NCI-H748 treated with DMSO at 0.1 percent for 48 hours (cell line): ENCODE data around the gene ITGBL1.
A peak's percentile ranks its signal among the peaks of the same experiment; 100 is the strongest.

ENCODE experiments used
- DNase-seq: peaks from one replicate; lab custom pipeline; 2025; lab: John Stamatoyannopoulos, UW

ITGBL1 gene

DNA sequence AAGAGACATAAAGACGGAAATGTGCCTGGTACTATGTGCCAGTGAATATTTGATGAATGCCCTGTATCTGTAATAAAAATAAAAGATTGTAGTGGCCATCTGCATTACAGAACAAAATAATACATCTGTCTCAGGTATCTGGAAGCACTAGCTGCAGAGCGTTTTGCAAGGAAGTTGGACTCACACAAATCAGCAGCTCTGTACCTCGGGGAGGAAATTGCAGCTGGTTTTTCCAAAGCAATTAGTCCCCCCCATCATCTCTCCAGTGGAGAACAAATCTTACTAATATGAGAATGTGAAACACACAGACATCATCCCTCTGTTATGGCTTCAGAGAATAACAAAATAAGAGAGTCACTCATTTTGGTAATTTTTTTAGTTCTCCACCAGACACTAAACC lies 245.3 kb downstream of the ITGBL1 start:
- no peak for DNase-seq

DNA sequence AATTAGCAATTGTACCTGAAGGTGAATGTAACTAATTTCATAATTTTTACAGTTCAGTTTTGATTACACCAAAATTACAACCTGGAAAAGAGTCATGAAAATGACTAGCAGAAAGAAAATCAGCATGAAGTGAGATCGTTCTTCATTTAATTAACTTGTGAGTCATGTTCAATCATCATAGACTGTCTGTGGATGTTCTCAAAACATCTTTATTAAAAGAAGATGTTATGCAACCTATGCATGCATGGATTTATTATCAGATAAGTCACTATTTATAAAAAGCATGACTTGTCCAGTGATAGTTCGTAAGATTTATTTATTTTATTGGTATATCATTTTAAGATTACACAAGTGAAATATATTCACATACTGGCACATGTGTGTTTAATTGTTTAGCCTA lies 245.9 kb downstream of the ITGBL1 start:
- DNase-seq = no peak

DNA sequence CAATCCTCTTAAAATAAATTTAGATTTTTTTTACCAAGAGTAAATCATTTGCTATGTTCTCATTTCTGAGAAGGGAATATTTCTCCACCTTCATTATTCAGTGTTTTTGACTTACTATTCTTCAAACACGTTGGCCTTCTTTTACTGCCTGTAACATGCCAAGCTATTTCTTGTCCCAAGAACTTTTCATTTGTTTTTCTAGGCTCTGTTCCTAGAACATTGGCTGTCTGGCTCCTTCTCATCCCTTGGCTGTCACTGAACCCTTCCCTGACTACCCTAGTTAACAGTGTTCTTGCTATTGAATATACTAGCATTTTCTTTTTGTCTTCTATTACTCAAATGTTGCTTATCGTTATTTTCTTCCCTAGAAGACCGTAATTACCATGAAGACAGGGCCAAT lies 248.1 kb downstream of the ITGBL1 start:
- no peak for DNase-seq

DNA sequence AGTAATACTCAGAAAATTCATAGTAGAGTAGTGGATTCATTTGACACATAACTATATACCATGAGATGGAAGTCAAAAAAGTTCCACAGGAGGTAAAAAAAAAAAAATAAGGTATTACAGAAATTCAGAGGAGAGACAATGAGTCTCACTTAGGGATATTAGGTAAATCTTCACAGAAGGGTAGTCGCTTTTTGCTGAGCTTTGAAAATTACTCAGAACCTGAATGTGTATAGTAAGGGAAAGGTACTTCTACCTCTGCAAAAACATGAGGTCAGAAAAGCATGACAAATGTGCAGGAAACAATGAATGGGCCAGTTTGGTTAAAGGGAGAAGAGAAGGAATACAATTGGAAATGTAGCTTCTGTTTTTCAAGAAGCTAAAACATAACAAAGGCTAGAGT lies 250.6 kb downstream of the ITGBL1 start:
- no peak for DNase-seq

DNA sequence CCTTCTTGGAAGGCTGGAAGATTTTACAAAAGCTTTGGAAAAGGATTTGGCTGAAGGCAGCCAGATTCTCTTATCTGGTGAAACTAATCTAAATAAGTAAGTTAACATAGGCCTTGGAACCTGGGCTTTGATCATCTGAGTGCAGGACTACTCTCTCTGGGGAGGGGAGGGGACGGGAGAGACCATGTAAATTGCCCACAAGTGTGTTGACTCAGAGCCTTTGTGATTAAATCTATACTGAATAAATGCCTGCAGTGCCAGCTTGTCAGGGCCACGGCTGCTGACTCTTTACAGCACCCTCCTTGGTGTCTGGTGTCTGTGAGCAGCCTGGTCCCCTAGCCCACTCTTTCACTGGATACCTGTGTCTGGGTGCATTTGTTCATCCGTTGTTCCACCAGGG lies 251.4 kb downstream of the ITGBL1 start:
- DNase-seq = no peak

DNA sequence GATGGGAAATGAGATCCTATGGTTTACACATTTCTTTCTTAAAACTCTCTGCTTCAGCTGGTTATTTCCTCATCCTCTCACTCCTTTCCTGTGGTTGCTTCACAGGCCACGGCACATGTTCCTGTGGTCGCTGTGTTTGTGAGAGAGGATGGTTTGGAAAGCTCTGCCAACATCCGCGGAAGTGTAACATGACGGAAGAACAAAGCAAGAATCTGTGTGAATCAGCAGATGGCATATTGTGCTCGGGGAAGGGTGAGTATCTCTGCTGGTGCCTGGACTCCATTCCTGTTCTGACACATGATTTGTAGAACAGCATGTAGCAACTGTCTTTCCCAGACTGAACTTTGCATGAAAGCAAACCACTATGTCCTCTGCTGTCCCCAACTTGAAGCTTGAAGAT lies 254.2 kb downstream of the ITGBL1 start:
- no peak for DNase-seq

DNA sequence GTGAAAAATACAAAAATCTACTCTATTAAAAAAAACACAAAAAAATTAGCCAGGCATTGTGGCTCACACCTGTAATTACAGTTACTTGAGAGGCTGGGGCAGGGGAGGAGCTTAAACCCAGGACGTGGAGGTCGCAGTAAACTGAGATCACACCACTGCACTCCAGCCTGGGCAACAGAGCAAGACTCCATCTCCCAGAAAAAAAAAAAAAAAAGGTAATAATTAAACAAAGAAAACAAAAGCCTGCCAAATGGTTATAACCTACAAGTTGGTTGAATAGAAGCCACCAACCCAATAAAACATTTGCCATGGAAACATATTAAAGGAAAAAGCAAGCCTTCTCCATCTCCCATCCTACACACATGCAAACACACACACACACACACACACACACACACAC lies 255.2 kb downstream of the ITGBL1 start:
- no peak for DNase-seq

DNA sequence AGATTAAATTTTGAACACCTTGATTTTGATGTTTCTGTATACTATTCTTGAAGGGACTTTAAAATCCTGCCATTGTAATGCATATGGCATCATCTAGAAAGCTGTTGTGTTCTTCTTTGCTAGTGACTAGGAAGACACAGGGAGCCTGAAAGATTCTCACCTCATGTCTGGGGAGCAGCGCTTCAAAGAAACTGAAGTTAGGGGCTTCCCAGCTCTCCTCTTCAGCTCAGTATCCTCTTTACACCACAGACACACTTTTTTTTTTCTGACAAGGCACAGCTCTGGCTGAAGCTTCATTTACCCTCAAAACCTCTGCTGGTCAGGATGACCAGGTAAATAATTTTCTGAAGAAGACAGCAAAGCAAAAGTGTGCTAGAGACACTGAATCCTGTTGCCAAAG lies 255.6 kb downstream of the ITGBL1 start:
- no peak for DNase-seq

DNA sequence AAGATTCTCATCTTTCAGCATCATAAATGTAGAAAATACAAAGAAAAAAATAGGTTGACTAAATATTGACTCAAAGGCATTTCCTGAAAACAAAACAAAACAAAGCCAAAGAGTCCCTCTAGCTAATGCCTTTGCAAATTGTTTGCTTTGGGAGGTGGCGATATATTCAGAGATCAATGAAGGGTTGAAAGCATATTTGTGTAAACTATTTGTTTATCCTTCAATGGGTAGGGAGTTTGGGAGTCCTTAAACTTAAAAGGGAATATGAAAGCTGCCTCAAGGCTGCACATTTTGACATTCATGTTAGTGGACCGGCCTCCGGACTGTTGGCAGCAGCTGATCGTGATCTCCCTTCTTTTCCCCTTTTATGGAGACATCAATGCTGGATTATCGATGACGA lies 257.5 kb downstream of the ITGBL1 start:
- peak; percentile 77 for DNase-seq

DNA sequence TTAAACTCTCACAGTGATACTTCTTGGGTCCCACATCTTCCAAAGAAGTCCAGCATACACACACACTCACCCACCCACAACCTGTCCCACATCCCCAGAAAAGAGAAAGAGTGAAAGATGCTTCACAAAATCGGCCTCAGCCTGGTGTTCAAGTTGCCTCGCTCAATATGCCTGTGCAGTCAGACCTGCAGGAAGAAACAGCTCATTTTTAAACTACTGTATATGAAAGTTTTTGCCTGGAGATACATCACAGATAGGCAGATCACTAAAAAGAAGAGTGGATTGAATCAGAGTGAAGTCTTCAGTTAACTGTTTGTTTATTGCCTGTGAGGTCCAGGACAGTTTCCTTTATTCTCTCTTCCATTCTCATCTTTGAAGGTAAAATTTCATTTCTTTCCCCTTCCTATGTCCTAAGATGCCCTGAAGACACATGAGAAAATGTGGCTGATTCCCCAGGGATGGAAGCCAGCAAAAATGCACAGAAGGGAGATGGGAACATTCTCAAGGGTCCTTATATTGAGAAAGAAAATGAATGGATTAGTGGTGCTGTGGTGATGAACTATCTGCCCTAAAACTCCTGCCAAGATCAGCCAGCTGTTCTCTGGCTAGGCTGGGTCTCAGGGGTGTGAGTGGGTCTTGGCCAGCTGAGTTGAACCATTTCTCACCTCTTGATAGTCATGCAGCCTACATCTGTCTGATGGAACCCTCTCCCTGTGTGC lies 259.0 kb downstream of the ITGBL1 start:
- DNase-seq = no peak

DNA sequence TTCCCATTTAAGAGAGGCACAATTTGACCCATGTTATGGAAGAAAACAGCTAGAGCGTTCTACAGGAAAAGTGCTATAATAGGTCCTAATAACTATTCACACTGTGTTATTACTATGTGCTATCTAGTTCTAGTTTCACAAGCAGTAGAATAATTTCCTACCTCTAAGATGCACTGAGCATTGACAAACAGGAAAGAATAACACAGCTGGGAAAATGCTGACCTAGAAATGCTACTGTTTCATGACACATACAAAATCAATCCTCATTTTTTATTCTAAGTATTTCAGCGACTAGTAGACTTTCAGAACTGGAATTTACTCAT lies 259.5 kb downstream of the ITGBL1 start:
- DNase-seq = no peak

DNA sequence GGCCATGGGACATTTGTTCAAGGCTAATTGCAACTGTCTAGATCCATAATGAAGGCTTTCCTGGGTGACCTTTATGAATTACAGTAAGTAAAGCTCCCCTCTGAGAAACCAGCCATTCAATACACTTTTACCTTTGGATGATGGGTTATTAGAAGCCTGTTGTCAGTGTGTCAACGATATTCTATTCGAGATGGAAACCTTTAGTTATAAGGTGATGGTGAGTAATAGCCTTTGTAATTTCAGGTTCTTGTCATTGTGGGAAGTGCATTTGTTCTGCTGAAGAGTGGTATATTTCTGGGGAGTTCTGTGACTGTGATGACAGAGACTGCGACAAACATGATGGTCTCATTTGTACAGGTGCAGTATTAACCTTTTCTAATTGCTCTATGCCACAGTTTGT lies 261.7 kb downstream of the ITGBL1 start:
- peak; percentile 33 for DNase-seq

DNA sequence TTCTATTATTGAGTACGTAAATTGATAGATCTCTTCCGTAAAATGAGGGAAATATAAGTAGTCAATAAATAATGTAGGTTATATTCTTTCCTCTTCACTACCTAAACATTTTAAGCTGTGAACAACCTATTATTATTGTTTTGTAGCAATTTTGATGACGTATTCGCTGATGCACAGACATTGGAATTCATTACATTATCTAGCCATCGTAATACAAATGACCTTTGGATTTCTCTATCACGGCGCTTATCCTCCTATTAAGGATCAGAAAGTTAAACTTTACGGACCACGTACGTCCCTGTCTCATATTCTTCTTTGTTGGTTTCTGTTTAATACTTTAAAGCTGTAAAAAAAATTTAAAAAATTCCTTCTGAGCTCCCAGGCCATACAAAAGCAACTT lies 264.9 kb downstream of the ITGBL1 start:
- no peak for DNase-seq

DNA sequence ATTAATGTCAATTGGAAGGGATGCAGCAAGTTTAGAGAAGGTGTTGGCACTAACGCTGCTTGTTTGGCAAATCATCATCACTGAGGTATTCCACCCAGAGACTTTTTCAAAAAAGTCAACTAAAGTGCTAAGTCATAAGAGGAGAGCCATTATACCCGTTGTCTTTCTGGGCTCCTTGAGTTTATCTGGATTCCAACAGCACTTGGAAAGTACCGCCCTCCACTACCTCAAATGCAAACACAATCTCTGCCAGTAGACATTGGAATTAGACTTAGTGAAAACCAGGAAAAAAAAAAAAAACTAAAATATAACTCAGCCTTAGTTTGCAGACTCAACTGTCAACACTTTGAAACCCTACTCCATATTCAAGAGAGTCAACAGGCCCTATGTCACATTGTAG lies 266.0 kb downstream of the ITGBL1 start:
- DNase-seq = no peak

DNA sequence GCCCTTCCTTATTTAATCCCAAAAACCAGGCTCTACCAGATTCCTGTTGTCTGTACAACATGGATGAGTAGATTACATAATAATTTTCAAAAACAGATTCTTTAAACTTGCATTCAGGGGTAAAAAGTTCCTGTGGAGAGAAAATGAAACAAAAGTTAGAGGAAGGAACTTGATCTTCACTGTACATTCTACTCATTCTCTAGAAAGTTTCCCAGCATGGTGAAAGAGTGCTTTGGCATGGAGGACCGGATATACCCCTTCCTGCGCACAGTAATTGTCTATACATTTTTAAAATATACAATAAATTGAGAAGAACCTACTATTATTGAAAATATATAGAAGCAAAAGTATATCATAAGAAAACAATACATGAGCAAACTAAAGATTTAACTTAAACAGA lies 274.2 kb downstream of the ITGBL1 start:
- no peak for DNase-seq

DNA sequence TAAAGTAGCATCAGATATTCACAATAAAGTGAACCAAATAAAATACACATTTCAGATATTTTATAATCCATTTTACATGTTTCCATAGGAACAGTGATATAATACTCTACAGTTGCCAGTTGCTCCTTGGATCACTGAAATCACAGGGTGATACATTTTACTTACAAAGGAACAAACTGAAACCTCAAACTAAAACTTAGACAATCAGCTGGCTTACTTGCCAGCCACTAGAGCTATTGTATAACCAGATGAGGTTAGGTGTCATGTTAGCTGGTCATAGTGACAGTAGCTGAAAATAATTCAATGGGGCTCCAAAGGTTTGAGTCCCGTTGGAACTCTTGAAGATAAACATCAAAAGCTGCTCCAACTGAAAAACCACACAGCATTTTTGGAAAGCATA lies 274.6 kb downstream of the ITGBL1 start:
- DNase-seq = no peak

DNA sequence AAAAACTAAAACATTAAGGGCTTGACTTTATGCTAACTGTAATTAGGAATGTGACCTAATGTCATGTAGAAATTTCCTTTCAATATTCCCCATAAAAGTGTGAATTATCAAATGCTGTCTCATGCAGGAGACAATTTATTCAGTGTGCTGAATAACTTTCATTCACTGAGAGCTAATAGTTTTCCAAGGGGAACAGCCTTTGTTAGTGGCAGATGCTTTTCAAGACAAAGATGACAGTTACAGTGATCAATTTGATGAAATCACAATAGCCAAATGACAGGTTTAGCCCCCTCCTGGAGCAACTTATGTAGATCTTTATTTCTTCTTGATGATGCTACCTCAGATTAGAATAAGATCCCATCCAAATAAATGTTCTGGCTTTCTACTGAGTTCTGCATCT lies 275.5 kb downstream of the ITGBL1 start:
- no peak for DNase-seq

DNA sequence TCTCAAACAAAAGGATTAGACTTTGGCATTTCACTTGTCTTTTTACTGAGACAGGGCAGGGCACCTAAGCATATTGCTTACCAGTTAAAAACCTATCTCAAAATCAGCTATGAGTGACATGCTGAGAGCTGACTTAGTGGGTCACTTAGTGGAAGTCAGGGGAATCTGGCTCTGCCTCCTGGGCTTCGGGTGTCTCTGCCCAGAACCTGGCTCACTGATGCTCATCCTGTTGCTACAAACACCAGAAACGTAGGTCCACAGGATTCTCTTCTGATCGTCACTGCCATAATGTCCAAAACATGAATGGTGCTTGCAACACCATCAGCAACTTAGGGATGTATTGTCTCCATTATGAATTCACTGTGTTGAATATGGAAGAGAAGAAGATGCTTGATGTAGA lies 276.1 kb downstream of the ITGBL1 start:
- no peak for DNase-seq

DNA sequence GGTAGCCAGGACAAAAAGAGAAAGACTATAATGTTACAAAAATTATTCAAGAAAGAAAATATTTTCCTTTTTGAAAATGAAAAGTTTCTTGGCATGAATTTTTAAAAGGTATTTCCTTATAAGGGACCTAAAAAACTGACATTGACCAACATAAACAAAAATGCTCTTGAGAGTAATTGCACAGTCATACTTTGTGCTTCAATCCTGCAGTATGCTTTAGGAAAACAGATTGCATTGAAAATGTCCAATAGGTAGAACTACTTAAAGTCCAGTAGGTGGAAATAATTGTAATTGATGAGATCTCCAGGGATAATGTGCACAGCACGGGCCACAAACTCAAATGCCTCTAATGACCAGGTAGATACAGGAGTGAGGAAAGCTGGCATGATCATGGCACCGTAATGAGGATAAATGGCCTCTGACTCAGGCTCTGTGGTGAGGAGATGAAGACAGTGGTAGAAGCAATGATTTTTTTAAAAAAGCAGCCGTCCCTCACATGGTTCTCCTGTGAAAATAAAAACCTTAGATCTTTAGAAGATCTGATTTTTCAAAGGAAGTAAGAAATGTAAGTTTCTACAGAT lies 278.0 kb downstream of the ITGBL1 start:
- DNase-seq = no peak

DNA sequence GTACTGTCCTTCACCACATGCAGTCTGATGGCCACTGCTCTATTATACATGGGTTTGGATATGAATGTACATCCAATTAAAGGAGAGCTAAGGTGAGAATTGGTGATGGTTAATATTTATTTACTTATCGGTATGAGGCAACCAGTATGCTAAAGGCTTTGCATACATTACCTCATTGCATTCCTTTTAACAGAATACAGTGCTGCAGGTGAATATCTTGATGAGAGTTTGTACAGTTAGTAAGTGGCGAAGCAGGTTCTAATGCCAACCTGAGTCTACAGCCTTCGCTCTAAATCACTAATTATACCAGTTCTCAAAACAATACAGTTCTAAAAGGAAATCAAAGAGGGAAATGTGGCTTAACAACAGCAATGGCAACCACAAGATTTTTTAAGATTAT lies 284.1 kb downstream of the ITGBL1 start:
- DNase-seq = no peak

DNA sequence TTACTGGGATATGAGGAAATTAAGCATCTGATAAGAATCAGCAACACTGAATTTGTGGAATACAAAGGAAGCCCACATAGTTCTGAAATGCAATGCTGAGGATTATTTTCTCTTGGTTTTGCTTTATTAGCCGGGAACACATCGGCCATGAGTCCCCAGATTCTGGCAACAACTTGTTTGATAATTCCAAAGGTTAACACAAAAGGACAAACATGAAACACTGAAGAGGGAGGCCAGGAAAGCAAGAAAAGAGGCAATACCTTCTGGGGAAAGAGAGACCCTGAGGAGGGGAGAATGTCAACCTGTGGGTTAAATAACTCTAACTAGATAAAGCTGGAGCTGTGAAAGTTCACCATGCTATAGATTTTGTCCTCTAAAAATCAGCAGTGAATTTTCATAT lies 285.9 kb downstream of the ITGBL1 start:
- DNase-seq = no peak

DNA sequence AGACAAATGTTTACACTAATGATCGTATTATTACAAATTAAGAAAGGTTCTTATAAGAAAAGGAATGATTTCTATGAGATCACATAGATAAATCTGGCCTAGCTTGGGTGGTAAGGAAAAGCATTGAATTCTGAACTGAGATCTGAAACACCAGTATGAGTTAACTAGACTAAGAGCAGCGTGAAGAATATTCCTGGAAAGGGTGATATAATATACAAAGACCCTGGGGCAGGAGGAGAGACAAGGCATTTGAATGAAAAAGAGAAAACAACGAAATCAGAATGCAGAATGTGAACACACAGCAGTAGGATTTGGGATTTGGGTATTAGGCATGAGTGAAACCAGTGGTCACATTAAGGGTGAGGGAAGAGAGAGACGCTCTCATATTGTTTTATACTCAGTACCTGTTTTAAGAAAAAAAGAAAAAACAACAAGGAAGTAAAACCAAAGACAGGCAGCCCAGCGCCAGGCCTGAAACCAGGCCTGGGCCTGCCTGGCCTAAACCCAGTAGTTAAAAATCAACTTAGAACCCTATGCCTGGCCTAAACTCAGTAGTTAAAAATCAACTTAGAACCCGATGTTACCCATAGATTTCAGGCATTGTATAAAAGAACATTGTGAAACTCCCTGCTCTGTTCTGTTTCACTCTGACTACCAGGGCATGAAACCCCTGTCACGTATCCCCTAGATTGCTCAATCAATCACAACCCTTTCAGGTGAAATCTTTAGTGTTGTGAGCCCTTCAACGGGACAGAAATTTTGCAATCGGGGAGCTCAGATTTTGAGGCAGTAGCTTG lies 287.1 kb downstream of the ITGBL1 start:
- no peak for DNase-seq

DNA sequence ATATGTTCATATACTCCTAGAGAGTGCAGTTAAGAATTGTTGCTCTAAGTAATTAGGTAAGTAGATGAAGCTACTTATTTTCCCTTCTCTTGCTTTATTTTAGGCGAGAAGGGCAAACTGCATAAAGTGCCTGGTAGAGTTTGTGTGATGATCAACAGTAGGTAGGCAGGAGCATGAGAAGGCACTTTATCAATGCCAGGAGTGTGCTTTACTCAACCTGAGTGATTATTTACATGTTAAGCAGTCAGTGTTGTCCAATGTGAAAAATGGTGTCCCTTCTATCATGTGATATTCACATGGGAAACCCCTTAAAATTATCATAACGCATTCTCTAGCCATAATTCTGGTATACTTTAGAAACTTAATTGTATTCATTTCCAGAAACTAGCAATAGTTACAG lies 294.0 kb downstream of the ITGBL1 start:
- DNase-seq = no peak

DNA sequence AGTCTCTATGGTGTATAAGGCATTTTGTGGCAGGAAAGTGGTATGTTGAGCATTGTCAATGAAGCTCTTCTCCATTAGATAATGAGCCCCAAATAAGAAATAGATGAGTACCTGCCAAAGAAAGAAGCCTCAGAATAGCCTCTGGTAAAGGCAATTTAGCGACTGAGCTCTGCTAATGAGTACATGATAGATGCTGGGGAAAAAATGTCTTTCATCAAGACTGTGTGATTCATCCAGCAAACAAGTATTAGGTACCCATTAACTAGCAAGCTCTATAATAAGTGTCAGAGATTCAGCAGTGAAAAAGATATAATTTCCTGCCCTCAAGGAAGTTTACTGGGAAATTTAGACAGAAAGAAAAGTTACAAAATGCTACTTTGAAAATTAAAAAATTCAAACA lies 294.6 kb downstream of the ITGBL1 start:
- DNase-seq = no peak
